ENCODE results near the gene MAPK7.

MAPK7 gene

DNA sequence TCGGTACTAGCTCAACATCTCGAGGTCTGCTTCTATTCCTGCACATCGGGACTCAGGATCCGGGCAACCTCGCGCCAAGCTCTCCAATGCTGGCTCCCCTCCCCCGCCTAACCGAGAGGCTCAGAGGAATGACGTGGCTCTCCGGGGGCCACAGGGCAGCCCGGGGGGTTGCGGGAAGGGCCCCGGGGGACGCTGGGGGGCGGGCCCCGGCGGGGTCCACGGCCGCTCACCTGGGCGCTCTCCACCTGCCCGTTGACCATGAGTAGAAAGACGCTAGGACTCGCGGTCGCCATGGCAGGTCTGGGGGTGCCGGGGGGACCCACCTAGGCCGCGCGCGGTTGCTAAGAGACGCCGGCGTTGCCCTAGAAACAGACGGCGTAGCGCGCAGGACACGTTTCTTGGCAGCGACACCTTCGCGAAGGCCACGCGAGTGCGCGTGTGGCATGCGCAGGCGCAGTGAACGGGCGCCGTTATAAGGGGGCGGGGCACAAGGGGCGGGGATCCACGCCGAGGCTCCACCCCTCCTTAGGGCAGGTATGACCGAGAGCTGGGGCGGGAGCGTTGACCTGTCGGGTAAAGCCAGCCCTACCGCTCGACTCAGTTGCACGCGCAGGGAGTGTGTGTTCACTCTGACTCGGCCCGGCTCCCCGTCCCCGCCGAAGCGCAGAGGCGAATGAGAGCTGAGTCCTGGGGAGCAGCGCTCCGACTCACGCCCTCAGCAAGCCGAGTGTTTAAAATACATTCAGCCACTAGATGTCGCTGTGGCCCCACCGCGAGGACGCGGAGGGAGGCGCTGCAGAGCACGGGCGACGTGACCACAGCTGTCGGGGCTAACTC, 15.8 kb upstream of the MAPK7 start, which contains the start of gene B9D1:
TSS of gene B9D1 (minus strand) at position 447 of the 837 bp plus-strand sequence. CDS start at position 293, 154 bp downstream.
- DNase-seq (ENCODE audit: low read depth in 1 of 2, low spot score in 1 of 2) = peak; percentile 89 to 95

DNA sequence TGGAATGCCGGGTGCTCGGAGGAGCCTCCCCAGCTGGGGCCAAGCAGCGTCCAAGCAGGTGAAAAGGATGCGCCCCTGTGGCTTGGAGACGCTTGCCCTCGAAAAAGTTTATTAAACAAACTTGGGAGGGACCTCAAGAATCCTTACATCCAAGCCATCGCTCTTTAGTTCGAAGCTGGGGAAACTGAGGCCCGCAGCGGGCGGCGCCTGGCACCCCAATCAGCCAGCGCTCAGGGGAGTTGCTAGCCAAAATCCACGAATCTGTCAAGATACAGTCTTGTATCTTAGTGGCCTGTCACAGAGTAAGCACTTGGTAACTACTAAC, 15.2 kb upstream of the MAPK7 start:
- DNase-seq (ENCODE audit: low read depth in 1 of 2, low spot score in 1 of 2) = no peak

DNA sequence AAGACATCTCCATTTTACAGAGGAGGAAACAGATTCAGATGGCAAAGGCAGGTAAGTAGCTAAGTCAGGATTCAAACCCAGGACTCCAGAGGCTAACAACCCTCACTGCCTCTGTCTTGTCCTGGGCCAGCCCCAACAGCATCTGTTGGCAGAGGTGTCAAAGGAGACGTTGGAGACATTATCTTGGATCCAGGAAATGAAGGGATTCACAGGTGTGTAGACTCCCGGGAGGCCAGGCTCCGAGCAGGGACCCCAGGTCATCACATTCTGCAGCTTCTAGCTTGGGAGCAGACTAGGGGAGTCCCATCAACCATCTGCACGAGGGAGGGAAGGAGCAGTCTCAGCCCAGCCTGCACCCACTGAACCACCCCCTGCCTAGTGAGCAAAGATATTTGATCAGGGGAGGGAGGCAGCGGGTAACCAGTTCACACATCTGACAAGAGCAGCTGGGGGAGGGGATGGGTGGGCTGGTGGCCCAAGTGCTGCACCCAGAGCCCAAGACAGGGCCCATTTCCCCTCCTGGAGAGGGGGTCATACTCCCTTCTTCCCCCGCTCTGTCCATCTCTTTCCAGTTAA, 14.8 kb upstream of the MAPK7 start:
- no peak for DNase-seq (ENCODE audit: low read depth in 1 of 2, low spot score in 1 of 2)

DNA sequence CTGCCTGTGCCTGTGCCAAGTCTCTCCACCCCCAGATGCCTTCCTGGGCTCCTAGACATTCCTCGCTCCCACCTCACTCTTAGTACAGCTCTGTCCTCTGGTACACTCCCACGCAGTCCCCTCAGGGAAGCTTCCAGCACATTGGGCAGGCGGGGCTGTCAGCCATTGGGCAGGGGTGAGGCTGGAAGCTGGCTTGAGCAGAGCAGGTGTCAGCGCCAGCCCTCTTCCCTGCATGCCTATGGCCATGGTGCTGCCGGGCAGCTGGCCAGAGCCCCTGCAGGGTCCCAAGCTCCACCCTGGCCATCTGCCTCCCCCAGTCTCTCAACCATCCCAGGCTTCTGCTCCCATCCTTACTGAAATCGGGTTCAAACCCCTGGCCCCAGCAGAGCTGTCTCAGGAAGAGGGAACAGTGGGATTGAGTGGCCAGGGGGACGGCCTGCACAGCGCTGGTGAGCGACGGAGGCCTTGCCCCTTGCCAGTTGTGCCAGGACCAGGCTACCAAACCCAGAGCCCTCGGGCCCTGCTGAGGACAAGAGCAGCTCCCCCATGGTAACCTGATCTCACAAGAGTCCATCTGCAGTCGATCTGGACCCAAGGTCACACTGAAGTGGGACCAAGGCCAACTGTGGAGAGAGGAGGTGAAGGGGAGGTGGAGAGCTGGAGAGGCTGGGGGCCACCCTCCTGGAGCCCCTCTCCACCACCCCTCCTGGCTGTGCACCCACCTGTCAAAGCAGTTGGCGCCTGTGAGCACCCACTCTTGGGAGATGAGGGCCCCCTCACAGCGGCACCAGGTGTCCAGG, 13.4 kb upstream of the MAPK7 start:
- DNase-seq (ENCODE audit: low read depth in 1 of 2, low spot score in 1 of 2) = no peak

DNA sequence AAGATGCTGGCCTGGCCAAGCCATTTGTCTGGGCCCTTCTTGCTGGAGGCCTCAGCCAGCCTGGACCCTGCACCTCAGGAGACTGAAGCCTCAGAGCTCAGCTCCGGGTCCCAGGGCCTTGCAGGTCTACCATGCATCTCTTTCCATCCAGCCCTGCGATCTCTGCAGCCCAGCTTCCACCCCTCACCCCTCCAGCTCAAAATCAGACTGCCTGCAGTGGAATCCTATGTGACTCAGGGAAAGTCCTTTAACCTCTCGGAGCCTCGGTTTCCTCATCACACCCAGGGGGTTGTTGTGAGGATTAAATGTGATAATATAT, 12.8 kb upstream of the MAPK7 start:
- DNase-seq (ENCODE audit: low read depth in 1 of 2, low spot score in 1 of 2) = no peak

DNA sequence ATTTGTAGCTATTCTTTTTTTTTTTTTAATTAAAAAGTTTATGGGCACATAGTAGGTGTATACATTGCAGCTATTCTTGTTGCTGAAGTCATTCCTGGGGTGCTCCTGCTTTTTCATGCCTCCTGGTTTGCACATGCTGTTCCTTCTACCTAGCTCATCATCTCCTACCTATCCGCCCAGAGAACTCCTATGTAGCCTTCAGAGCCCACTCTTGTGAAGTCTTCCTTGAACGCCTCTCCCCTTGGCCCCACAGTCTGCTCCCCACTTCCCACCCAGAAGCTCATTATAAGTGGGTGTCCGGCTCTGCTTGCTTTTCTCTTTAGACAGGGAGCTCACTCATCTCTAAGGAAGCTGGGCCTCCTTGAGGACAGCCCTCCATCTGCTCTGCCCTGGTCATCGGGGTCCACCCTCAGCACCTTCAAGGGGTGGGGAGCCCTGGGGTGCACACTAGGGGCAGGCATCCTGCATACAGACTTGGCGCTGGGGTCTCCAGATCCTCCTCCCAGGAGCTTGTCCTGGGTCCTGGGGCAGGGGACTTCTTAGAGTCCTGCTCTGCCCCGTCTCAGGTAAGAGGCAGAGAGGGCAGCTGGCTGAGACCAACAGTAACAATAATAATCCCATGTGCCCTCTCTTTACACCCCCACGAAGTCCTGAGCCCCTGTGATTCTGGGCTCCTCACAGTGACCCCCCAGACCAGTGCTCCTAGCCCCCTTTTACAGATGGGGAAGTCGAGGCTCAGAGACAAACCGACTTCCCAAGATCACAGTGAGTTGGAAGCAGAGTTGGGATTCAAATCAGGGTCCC, 12.3 kb upstream of the MAPK7 start:
- no peak for DNase-seq (ENCODE audit: low read depth in 1 of 2, low spot score in 1 of 2)

DNA sequence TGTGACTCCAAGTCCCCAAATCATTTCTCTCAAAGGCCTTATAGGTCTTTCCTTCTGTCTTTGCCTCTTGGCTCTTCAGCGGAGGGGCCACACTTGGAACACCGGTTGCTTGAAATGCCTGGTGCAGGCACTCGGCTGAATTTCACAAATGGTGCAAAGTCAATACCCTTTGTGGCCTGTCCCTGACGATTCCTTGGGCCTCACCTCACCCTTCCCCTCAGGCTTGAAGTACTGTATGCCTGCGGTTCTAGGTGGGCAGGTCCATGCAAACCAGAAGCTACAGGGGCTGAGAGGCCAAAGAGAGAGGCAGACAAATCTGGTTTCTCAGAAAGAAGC, 11.7 kb upstream of the MAPK7 start:
- no peak for DNase-seq (ENCODE audit: low read depth in 1 of 2, low spot score in 1 of 2)

DNA sequence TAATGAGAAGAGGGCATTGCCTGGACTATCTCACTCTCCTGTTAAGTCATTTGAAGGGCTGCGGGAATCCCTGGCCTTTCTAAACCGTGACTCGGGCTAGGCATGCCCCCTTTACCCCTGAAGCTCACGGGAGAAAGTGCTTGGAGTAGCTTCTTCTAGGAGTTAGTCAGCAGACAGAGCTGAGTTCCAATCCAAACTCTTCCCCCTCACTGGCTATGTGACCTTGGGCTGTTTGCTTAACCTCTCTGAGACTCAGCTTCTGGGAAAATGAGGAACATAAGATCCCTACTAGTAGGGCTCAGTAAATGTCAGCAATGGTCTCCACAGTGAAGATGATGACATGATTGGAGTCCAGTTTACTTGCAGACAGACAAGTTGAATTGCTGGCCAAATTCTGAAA, 10.1 kb upstream of the MAPK7 start:
- DNase-seq (ENCODE audit: low read depth in 1 of 2, low spot score in 1 of 2) = no peak

DNA sequence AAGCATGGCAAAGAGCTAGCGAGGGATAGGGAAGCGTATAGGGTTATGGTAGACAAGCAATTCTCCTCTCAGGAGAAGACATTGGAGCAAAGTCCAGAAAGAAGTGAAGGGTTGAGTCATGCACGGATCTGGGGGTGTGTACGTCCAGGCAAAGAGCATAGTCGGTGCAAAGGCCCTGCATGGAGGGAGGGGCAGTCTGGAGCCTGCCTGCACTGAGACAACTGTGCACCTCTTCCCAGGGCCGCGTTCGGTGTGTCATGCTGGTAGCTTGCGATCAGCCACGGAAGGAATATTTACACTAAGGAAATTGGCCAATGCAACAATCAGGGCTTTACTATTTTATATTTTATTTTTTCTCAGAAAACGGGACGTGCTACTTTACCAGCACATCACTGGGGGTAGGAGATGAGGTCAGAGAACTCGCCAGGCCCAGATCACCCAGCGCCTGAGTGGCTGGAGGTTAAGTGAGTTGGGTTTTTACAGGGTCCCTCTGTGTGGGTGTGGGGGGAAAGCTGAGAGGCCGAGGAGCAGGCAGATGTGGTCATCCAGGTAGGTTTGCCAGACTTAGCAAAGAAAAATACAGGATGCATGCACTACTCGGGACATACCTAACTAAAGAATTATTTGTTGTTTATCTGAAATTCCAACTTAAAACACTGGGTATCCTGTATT, 9.1 kb upstream of the MAPK7 start:
- no peak for DNase-seq (ENCODE audit: low read depth in 1 of 2, low spot score in 1 of 2)

DNA sequence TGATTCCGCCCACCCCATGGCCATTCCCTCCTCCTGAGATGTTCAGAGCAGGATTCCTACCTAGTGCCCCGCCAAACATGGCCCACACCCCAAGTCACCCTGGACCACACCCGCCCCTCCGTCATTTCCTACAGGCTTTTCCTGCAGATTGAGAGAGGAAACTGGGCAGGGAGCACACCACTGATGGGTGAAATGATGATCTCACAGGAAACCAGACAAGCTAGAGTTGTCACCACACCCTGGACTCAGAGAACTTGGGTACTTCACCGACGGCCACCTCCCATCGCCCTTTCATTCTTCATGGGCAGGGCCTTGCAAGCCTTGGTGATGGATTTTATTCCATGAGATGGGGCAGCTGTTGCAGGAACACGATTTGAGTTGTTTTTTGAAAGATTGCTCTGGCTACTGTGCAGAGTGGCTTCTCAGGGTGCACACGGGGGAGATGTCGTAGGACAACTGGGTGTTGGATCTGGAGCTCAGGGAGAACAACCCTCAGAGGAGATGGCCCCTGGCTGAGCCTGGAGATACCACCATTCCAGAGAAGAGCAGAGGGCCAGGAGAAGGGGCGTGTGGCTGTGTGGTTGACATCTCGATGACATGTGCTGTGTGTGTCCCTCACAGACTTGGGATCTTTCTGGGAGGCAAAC, 8.3 kb upstream of the MAPK7 start:
- no peak for DNase-seq (ENCODE audit: low read depth in 1 of 2, low spot score in 1 of 2)

DNA sequence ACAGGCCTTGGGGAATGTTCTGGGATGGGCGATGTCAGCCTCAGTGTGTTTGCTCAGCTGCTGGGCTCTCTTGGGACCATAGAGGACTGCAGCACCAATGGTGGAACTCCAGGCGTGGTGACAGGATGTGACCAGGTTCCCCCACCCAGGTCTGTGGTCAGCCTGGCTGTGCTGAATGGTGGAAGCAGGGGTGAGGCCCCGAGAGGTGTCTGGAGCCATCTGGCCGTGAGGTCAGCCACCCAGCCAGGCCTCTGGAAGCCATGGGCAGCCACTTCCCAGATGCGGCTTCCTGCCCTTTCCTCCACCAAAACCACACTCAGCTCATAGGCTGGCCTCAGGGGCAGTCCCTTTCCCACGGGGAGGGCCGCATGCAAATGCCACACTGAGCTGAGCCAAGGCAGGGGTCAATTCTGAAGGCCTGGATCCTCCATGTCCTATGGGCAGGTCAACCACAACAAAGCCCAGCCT, 7.8 kb upstream of the MAPK7 start:
- DNase-seq (ENCODE audit: low read depth in 1 of 2, low spot score in 1 of 2) = no peak

DNA sequence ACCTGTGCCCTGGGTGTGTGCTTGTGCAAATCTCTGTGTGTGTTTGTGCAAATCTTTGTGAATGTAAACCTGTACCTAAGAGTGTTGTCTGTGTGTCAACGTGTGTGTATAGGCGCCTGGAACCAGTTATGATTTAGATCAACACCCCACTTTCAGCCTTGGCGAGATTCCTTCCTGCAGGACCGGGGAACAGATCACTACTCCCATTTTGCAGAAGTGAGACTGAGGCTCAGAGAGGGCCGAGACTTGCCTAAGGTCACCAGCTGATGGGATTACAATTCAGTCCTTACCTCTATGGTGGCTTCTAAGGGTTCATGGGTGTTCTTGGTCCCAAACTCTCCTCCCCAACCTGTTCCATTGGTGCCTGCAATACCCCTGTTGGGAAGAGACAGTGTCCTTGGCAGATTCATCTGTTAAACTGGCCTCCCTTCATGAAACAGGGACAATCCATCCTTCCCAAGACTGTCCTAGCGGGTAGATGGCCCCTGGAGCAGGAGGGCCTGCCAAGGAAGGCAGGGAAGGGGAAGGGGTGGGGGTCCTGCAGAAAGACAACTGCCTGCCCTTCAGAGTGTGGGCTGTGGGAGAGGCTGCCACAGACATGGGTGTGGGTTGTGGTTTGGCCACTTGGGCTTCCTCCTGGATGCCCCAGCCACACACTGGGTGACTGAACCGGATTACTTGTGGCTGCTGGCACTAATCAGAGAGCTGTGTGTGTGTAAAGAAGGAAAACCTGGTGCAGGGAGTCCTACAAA, 6.9 kb upstream of the MAPK7 start:
- no peak for DNase-seq (ENCODE audit: low read depth in 1 of 2, low spot score in 1 of 2)

DNA sequence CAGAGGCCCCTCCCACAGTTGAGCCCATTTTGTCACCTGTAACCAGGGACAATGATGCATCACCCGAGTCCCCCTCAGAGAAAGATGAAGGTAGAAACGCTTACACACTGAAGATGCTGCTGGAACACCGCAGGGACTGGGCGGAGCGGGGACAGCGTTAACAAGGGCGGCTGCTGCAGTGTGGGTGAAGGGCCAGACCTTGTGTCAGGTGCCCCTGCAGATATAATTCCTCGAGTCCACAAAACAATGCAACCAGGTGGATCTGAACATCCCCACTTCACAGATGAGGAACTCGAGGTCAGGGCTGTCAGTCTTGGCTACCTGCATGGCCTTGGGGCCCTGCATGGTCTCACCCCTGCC, 6.3 kb upstream of the MAPK7 start:
- no peak for DNase-seq (ENCODE audit: low read depth in 1 of 2, low spot score in 1 of 2)

DNA sequence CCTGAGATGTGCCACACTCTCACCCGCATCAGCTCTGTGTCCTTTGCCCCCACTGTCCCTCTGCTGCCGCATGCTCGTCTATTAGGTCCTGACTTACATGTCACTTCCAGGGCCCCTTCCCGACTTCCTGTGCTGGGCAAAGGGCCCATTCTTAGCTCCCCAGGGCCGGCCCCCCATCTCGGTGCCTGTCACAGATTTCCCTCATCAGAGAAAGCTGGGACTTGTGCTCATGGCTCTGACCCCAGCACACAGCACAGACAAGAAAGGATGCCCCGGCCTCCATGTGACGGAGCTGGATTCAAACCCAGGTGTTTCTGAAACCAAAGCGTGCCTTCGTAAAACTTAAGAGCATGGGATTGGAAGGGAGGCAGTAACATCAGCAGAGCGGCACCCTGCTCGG, 5.9 kb upstream of the MAPK7 start:
- no peak for DNase-seq (ENCODE audit: low read depth in 1 of 2, low spot score in 1 of 2)

DNA sequence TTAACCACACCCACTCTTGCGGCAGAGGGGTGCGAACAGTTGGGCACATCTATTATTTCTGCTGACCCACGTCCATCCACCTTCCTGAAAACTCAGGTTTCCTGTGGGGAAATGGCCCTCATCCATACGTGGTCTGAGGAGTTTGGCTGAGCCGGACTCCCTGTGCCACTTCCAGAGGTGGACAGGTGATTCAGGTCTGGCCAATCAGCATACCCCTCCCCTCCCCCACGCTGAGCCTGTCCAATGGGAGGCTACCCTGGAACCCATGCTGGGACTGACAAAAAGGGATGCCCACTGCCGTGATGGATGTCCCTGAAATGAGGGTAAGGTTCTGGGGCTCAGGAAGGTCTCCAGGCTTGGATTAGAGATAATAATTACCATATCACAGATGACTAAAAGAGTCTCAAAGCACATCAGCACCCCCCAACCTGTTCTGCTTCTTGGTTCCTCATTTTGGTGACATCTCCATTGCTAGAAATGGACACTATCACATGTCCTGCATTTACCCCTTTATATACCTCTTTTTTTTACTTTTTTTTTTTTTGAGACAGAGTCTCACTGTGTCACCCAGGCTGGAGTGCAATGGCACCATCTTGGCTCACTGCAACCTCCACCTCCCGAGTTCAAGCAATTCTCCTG, 5.3 kb upstream of the MAPK7 start:
- no peak for DNase-seq (ENCODE audit: low read depth in 1 of 2, low spot score in 1 of 2)

DNA sequence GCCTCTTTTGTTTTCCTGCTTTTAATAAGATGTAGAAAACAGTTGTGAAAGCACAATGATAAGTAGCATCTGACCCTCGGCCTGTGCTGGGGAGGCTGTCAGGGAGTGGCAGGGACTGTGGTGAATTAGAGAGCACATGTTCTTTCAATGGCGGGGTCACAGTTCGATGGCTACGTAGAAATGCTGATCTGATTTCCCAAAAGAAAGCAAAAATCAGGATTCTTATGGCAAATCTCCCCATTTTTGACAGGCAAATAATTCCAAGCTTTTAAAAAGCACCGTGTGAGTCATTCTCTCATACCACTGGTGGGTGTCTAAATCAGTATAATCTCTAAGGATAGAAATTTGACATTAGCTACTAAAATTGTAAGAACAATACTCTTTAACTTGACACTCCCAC, 4.2 kb upstream of the MAPK7 start:
- DNase-seq (ENCODE audit: low read depth in 1 of 2, low spot score in 1 of 2) = no peak

DNA sequence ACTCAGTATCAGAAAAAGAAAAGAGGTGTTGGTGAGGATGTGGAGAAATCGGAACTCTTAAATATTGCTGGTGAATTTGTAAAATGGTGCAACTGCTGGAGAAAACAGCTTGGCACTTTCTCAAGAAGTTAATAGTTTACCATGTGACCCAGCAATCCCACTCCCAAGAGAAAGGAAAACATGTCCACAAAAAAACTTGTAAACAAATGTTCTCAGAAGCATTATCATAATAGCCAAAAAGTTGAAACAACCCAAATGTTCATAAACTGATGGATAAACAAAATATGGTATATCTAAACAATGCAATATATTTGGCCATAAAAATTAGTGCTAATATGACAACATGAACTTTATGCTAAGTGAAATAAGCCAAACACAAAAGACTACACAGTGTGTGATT, 2.6 kb upstream of the MAPK7 start:
- DNase-seq (ENCODE audit: low read depth in 1 of 2, low spot score in 1 of 2) = no peak

DNA sequence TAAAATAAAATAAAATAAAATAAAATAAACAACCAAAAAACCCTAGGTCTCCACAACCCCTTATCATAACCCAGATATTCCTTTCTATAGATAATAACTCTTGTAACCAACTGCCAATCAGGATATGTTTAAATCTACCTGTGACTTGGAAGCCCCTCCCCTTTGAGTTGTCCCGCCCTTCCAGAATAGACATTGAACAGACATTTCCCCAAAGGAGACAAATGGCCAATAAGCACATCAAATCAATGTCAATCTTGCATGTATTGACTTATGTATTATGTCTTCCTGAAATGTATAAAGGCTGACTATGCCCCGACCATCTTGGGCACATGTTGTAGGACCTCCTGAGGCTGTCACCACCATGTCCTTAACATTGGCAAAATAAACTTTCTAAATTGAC, 1.5 kb upstream of the MAPK7 start:
- no peak for DNase-seq (ENCODE audit: low read depth in 1 of 2, low spot score in 1 of 2)

DNA sequence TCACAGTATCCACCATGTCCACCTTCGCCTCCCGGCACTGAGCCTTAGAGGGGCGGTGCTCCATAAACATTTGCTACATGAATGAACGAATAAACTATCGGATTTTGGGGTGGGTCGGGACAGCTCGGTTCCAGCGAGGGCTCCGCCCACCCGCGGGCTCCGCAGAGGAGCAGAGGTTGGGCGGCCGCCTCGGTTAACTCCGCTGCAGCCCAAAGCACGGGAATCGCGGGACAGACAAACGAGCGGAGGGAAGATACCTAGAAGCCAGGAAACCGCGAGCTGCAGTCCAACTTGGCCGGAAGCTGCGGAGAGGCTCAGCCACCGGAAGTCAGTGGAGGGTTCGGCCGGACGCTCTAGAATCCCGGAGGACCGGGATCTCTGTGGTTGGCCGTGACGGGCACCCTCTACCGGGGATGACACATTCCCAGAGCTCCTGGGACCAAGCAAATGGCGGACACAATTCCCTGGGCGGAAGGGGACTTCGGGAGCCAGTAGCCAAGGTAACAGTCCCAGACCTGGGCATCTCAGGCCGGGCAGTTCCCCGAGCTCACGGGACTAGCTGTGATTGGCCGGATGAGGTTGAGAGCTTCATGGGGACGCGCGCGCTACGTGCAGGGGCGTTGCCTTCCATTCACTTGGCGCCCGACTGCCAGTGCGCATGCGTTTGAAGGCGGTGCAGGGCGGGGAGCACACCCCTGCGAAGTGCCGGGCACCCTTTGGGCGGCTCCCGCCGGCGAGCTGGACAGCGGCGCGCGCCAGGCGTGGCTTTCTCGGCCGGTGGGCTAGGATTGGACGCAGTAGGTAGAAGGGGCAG, 489 bp upstream of the MAPK7 start:
- peak; percentile 87 to 92 for DNase-seq (ENCODE audit: low read depth in 1 of 2, low spot score in 1 of 2)
